Measurements from ENCODE around the gene TOLLIP.

GRCh38 chr11:1254086-1254648, 55.3 kb downstream of the TOLLIP start:
- TF ChIP-seq CTCF (IDR thresholded peaks at IDR 0.05) (no peak), POLR2A (IDR thresholded peaks at IDR 0.05) (no peak)

Measured in esophagus squamous epithelium (tissue), 4 donors.